ENCODE measurements around the gene NUTF2.

NUTF2 gene

DNA sequence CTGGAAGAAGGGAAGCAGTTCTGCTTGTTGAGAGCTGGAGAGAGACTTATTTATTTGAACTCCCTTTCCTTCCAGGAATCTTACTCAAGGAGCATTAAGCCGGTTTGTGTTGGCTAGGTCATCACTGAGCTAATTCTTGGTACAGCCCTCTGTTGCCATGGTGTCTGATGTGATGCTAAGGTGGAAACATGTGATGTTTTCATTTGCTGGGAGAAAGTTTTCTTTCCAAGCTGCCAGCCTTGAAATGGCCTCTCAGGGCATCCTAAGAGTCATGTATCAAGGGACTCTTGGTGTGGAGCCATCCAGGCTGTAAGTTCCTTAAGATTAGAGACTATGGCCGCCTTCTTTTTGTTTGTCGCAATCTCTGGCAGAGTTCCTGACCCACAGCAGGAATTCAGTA lies 50.5 kb downstream of the NUTF2 start:
- Histone ChIP-seq H3K9me3 (ENCODE audit: control insufficient read depth, insufficient read depth, low read depth, low read length) (no peaks in the 10 kb centered on the region), H3K36me3 (ENCODE audit: control insufficient read depth in 2 of 2, insufficient read depth in 1 of 2, low read length in 2 of 2) (peaks cover 0 to 8% of the 10 kb centered on the region in 2 experiments; a peak in 2 of 3 replicates), H3K4me3 (ENCODE audit: low read depth, low read length) (no peak overlapping the region), H3K4me1 (ENCODE audit: control insufficient read depth, insufficient read depth, low read length) (peaks cover 4% of the 10 kb centered on the region), H3K27ac (ENCODE audit: extremely low read depth, low read depth, low read length) (no peak overlapping the region)
- ChIA-PET POLR2A (no interaction called here), CTCF (interaction anchor here (0.5 to 1.1 kb wide), 4 partner anchors 11 to 36 kb away, joined by 3 to 7 read pairs (median 3); partner anchors contain the start of gene NRN1L)
- TF ChIP-seq ZNF341 (tag by site-specific recombination; IDR thresholded peaks at IDR 0.05; ENCODE audit: low read depth) (no peak), PRDM1 (tag by site-specific recombination; IDR thresholded peaks at IDR 0.05) (peak; percentile 66)
- TF ChIP-seq, protein P1, sequence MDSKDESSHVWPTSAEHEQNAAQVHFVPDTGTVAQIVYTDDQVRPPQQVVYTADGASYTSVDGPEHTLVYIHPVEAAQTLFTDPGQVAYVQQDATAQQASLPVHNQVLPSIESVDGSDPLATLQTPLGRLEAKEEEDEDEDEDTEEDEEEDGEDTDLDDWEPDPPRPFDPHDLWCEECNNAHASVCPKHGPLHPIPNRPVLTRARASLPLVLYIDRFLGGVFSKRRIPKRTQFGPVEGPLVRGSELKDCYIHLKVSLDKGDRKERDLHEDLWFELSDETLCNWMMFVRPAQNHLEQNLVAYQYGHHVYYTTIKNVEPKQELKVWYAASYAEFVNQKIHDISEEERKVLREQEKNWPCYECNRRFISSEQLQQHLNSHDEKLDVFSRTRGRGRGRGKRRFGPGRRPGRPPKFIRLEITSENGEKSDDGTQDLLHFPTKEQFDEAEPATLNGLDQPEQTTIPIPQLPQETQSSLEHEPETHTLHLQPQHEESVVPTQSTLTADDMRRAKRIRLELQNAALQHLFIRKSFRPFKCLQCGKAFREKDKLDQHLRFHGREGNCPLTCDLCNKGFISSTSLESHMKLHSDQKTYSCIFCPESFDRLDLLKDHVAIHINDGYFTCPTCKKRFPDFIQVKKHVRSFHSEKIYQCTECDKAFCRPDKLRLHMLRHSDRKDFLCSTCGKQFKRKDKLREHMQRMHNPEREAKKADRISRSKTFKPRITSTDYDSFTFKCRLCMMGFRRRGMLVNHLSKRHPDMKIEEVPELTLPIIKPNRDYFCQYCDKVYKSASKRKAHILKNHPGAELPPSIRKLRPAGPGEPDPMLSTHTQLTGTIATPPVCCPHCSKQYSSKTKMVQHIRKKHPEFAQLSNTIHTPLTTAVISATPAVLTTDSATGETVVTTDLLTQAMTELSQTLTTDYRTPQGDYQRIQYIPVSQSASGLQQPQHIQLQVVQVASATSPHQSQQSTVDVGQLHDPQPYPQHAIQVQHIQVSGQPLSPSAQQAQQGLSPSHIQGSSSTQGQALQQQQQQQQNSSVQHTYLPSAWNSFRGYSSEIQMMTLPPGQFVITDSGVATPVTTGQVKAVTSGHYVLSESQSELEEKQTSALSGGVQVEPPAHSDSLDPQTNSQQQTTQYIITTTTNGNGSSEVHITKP (tag by site-specific recombination; IDR thresholded peaks at IDR 0.05): peak; percentile 55; the same call in 1 of the 2 replicates

DNA sequence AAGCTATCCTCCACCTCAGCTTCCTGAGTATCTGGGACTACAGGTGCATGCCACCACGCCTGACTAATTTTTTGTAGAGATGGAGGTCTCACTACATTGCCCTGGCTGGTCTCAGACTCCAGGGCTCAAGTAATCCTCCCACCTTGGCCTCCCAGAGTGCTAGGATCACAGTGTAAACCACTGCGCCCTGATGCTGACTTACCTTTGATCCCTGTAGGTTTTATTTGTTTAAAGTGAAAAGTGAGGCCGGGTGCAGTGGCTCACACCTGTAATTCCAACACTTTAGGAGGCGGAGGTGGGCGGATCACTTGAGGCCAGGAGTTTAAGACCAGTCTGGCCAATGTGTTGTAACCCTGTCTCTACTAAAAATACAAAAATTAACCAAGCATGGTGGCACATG lies 55.0 kb downstream of the NUTF2 start:
- ChIA-PET POLR2A (no interaction called here), CTCF (interaction anchor here (0.7 kb wide), 1 partner anchor 127 kb away, joined by 4 read pairs; no protein-coding TSS in a partner anchor)
- peaks cover 5 to 19% of the 10 kb centered on the region in 2 experiments; a peak in 2 of 3 replicates for H3K36me3 ChIP-seq (ENCODE audit: control insufficient read depth in 2 of 2, insufficient read depth in 1 of 2, low read length in 2 of 2)
- no peak overlapping the region for H3K4me3 ChIP-seq (ENCODE audit: low read depth, low read length)
- no peaks in the 10 kb centered on the region; the same call in 1 of the 2 replicates for H3K4me1 ChIP-seq (ENCODE audit: control insufficient read depth, insufficient read depth, low read length)
- H3K9me3 ChIP-seq (ENCODE audit: control insufficient read depth, insufficient read depth, low read depth, low read length): no peaks in the 10 kb centered on the region
- TF ChIP-seq ZSCAN23 (tag by site-specific recombination; IDR thresholded peaks at IDR 0.05) (no peak), FEZF1 (tag by site-specific recombination; IDR thresholded peaks at IDR 0.05) (no peak), ZNF24 (tag by site-specific recombination; IDR thresholded peaks at IDR 0.05) (no peak), ZNF701 (tag by site-specific recombination; IDR thresholded peaks at IDR 0.05) (no peak), ZNF121 (tag by site-specific recombination; IDR thresholded peaks at IDR 0.05) (0 out of 2 replicates have a peak, but pooled peaks have one; percentile 20)
- no peak overlapping the region for H3K27ac ChIP-seq (ENCODE audit: extremely low read depth, low read depth, low read length)

DNA sequence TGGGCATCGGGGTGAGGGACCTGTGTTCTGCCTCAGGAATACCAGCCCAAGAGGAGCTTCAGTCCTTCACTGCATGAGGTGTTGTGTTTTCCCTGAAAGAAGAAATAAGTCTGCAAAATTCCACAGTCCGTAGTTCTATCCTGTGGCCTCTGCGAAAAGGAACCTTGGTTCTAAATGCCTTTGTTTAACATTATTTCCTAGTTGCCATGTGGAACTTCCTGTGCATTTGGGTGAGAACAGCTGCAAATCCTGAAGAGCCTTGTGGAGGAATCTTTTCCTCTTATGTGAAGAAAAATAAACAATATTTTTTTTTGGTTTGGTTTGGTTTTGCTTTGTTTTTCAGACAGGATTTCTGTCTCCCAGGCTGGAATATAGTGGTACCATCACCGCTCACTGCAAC lies 56.1 kb downstream of the NUTF2 start:
- Histone ChIP-seq H3K4me3 (ENCODE audit: low read depth, low read length) (no peak overlapping the region), H3K36me3 (ENCODE audit: control insufficient read depth in 2 of 2, insufficient read depth in 1 of 2, low read length in 2 of 2) (peaks cover 5 to 18% of the 10 kb centered on the region in 2 experiments; a peak in 2 of 3 replicates), H3K27ac (ENCODE audit: extremely low read depth, low read depth, low read length) (no peak overlapping the region), H3K4me1 (ENCODE audit: control insufficient read depth, insufficient read depth, low read length) (no peaks in the 10 kb centered on the region), H3K9me3 (ENCODE audit: control insufficient read depth, insufficient read depth, low read depth, low read length) (no peaks in the 10 kb centered on the region)
- CTCF ChIA-PET: interaction anchor here (0.5 to 2.5 kb wide), 4 partner anchors 19 to 382 kb away, joined by 3 to 9 read pairs (median 3); partner anchors contain the start of genes ACD and NRN1L
- POLR2A ChIA-PET: no interaction called here
- TF ChIP-seq, protein P2, sequence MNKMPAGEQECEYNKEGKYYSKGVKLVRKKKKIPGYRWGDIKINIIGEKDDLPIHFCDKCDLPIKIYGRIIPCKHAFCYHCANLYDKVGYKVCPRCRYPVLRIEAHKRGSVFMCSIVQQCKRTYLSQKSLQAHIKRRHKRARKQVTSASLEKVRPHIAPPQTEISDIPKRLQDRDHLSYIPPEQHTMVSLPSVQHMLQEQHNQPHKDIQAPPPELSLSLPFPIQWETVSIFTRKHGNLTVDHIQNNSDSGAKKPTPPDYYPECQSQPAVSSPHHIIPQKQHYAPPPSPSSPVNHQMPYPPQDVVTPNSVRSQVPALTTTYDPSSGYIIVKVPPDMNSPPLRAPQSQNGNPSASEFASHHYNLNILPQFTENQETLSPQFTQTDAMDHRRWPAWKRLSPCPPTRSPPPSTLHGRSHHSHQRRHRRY (tag by site-specific recombination; IDR thresholded peaks at IDR 0.05): no peak
- TF ChIP-seq ZNF311 (tag by site-specific recombination; IDR thresholded peaks at IDR 0.05; ENCODE audit: borderline replicate concordance) (no peak), ZNF138 (tag by site-specific recombination; IDR thresholded peaks at IDR 0.05; ENCODE audit: borderline replicate concordance) (no peak), ZNF792 (tag by site-specific recombination; IDR thresholded peaks at IDR 0.05) (no peak), ZNF24 (tag by site-specific recombination; IDR thresholded peaks at IDR 0.05) (no peak), ZFP3 (tag by site-specific recombination; IDR thresholded peaks at IDR 0.05; ENCODE audit: low read depth) (no peak), TCF7L2 (IDR thresholded peaks at IDR 0.05; ENCODE audit: borderline replicate concordance, low read depth, low read length) (no peak), SCRT2 (tag by site-specific recombination; IDR thresholded peaks at IDR 0.05) (no peak), SCRT1 (tag by site-specific recombination; IDR thresholded peaks at IDR 0.05; ENCODE audit: borderline replicate concordance) (no peak), ZNF433 (tag by site-specific recombination; IDR thresholded peaks at IDR 0.05; ENCODE audit: low read depth) (no peak)
- TF ChIP-seq, protein P3, sequence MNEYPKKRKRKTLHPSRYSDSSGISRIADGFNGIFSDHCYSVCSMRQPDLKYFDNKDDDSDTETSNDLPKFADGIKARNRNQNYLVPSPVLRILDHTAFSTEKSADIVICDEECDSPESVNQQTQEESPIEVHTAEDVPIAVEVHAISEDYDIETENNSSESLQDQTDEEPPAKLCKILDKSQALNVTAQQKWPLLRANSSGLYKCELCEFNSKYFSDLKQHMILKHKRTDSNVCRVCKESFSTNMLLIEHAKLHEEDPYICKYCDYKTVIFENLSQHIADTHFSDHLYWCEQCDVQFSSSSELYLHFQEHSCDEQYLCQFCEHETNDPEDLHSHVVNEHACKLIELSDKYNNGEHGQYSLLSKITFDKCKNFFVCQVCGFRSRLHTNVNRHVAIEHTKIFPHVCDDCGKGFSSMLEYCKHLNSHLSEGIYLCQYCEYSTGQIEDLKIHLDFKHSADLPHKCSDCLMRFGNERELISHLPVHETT (tag by site-specific recombination; IDR thresholded peaks at IDR 0.05): no peak
- TF ChIP-seq, protein P1 (tag by site-specific recombination; IDR thresholded peaks at IDR 0.05): no peak
- TF ChIP-seq, protein P4, sequence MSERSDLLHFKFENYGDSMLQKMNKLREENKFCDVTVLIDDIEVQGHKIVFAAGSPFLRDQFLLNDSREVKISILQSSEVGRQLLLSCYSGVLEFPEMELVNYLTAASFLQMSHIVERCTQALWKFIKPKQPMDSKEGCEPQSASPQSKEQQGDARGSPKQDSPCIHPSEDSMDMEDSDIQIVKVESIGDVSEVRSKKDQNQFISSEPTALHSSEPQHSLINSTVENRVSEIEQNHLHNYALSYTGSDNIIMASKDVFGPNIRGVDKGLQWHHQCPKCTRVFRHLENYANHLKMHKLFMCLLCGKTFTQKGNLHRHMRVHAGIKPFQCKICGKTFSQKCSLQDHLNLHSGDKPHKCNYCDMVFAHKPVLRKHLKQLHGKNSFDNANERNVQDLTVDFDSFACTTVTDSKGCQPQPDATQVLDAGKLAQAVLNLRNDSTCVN (tag by site-specific recombination; optimal IDR thresholded peaks at IDR 0.05): no peak
